HG03045 (cell line): ENCODE results near the gene DMXL2.
"Not testable (repeated sequence)": the region's sequence is repeated elsewhere in the genome, so short reads cannot be mapped to it uniquely, and the experiment has no call there.

Source experiments
- ATAC-seq: cut with Tn5 transposase; IDR thresholded peaks from one replicate; pipeline ENCODE4 v1.9.1; 2021; ENCODE audit warnings: mild to moderate bottlenecking, moderate library complexity; ENCODE audit not compliant: unreplicated experiment

The DMXL2 gene

DNA sequence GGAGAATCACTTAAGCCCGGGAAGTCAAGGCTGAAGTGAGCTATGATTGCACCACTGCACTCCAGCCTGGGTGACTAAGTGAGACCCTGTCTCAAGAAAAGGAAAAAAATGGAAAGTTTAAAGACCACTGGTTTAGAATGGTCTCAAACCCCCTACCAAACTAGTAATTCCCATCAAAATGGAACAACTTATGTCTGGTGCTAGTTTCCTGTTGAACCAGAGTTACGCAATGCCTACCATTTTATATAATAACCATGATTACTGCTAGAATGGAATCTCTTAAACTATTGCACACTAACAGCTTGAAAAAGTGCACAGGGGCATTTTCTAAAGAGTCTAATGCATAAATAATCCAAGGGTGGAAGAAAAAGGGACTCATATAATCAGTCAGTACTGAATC lies 43.6 kb downstream of the DMXL2 start:
- ATAC-seq, result no peak

DNA sequence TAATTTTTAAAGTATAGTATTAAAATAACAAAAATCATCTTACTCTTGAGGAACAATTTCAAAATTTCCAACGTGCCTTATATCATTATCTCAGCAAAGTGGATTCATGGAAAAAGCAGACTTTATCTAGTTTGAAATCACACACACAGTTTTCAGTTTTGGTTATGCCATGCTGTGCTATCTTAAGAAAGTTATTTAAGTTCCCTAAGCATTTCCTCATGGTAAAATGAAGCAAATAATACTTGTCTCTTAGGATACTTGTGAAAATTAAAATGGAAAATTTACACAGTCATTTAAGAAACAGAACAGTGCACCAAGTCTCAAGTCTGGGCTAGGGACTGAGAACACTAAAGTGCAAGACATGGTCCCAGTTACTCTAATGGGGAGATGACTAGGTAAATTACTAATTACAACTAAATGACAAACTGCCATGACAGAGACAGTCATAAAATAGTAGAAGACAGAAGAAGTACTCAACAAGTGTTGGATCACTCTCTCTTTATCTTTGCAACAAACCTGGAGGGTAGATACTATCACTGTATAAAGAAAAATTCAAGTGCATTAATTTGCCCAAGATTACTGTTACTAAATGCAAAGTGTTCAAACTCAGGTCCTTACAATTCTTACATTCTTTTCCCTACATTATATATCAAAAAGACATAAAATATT lies 44.8 kb downstream of the DMXL2 start:
- ATAC-seq, result no peak

DNA sequence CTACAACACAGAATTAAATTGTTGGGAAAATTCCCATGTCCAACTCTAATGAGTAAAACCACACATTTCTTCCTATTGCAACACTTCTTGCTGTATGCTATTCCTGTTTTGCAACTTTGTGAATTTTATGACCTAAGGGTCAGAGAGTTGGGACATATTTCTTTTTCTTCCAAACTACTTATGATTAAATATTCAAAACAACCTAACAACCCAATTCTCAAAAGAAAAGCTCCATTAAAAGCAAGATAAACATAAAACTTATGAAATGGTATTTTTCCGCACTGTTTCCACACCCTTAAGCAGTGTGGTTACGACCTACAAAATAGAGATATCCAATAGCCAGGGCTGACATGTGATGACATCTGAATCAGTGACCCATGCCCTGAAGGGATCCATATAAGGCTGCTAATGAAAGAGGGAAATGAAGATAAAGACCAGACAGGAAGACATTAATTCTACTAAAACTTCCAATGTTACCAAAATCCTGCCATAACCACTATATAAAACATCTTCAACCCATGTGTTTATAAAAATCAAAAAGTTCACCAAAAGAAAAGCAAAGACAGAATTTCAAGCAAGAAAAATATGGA lies 45.6 kb downstream of the DMXL2 start:
- ATAC-seq, result no peak

DNA sequence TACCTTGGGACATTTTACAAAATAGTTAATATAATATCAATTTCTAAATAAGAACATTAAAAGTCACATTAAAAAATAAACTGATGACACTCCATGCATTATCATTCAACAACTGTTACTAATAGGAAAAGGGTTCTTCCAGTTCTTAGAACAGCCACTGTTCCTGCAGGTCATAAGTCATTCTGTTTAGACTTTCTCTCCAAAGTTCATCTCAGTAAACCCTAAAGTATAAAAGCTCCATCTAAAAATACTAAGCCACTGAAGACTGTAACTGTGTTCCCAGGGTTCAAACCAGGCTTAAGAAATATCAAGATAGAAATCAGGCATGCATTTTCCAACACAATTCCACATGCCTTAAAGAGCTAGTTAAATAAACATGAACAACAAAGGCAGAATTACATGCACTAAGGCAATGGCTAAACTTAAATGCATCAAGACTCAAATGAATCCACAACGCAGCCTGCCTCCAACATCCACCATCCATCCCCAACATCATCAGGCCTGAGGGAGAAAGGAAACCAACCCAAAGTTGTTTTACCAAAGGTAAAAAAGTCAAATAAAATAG lies 46.2 kb downstream of the DMXL2 start:
- ATAC-seq, result no peak

DNA sequence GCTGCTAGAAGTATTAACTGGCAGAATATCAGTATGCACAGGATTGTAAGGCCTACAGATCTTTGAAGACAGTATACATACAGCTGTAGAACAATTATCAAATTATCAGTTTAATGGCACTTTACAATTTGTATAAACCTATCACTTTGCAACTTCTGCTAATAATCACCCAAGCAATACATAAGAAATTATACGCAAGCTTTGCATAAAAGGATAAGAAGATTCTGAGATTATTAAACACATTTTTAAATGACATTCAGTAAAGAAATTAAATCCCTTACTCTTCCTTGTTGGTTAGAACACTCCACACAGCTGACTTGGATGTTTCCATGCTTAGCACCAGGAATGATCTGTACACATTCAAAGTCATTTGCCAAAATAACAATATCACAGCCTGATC lies 46.8 kb downstream of the DMXL2 start:
- no peak for ATAC-seq

DNA sequence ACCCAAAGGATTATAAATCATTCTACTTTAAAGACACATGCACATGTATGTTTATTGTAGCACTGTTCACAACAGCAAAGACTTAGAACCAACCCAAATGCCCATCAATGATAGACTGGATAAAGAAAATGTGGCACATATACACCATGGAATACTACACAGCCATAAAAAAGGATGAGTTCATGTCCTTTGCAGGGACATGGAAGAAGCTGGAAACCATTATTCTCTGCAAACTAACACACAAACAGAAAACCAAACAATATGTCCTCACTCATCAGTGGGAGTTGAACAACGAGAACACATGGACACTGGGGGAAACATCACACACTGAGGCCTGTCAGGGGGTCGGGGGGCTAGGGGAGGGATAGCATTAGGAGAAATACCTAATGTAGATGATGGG lies 49.2 kb downstream of the DMXL2 start:
- not testable (repeated sequence) for ATAC-seq

DNA sequence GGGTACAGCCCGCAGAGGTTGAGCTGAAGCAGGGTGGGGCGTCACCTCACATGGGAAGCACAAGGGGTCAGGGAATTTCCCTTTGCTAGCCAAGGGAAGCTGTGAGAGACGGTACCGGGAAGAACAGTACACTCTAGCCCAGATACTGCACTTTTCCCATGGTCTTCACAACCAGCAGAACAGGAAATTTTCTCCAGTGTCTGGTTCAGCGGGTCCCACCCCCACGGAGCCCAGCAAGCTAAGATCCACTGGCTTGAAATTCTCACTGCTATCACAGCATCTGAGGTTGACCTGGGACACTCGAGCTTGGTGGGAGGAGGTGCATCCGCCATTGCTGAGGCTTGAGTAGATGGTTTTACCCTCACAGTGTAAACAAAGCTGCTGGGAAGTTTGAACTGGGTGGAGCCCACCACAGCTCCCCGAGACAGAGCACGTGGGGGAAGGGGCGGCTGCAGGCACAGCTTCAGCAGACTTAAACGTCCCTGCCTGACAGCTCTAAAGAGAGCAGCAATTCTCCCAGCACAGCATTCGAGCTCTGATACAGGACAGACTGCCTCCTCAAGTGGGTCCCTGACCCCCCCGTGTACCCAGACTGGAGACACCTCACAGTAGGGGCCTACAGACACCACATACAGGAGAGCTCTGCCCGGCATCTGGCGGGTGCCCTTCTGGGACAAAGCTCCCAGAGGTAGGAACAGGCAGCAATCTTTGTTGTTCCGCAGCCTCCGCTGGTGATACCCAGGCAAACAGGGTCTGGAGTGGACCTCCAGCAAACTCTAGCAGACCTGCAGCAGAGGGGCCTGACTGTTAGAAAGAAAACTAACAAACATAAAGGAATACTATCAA lies 53.4 kb downstream of the DMXL2 start:
- ATAC-seq, result not testable (repeated sequence)

DNA sequence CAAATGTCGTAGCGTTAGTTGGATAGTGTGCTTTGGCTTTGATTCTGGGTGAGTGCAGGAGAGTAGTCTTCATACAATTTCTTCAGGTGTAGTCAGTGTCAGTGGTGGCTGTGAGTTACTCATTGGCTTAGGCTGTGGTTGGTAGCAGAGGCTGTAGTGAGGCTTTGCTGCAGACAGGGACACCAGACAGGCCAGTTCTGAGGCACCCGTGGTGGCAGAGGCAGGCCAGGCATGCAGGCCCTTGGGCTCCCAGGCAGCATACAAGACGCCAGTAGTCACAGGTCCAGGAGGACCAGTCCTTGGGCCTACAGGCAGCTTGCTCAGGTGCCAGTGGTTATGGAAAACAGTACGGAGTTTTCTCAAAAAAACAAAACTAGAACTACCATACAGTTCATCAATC lies 61.3 kb downstream of the DMXL2 start:
- no peak for ATAC-seq

DNA sequence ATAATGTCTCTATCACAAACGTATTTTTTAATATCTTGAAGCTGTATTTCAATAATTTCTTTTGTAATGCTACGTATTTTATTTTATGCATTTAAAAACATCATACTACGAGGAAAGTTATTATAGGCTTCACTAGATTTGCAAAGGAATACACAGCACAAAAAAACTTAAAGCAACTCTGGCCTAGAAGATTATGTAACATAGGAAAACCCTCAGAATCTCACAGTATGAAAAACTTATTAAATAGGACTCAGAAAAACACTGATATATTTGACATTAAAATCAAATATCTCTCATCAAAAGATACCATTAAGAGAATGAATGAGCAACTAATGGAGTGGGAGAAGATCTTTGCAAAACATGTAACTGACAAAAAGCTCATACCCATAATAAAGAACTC lies 63.7 kb downstream of the DMXL2 start:
- ATAC-seq, result no peak

DNA sequence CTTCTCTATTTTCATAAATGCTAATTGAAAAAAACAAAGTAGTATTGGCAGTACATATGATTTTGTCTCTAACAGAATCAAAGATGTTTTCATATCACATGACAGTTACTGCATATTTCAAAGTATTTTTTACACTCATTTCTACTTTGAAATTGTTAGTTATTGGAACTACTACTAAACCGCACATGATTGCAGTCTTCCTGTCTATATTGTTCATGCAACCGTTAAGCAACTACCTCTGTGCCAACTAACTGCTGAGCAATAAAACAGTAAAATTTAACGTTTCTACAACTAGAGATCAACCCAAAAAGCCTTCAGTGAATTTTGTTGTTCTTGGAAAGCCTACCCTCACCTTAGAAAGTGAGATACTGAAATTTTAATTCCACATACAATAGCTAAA lies 64.2 kb downstream of the DMXL2 start:
- no peak for ATAC-seq

DNA sequence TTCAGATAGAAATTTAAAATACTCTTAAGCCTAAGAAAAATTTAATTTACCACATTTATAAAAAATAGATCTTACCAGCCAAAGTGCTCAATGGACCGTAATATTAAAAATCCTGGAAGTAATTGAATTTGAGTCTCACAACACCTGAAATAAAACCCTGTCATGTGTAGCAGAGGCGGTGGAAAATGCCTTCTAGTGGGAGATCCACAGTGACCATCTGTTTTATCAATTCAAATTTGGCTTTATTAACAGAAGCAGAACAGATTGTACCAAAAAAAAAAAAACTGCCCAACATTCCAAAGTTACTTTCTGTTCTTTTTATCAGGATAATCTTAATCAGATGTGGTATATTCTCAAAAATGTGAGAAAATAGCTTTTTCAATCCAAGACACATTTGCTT lies 71.7 kb downstream of the DMXL2 start:
- no peak for ATAC-seq

DNA sequence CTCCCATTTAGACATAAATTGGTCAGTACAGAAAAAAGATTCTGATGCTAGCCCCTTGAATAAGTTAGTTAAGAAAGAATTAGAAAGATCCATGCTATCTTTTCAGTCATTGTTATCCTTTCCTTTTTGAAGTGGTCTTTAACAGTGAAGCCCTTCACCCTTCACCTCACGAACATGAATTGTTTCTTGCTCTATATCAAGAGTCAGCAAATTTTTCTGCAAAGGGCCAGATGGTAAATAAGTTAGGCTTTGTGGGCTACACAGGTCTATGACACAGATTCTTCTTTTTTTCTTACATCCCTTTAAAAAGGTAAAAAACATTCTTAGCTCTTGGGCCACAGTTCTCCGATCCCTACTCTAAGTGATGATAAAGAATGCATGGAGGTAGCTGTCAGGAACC lies 74.9 kb downstream of the DMXL2 start:
- ATAC-seq, result no peak

DNA sequence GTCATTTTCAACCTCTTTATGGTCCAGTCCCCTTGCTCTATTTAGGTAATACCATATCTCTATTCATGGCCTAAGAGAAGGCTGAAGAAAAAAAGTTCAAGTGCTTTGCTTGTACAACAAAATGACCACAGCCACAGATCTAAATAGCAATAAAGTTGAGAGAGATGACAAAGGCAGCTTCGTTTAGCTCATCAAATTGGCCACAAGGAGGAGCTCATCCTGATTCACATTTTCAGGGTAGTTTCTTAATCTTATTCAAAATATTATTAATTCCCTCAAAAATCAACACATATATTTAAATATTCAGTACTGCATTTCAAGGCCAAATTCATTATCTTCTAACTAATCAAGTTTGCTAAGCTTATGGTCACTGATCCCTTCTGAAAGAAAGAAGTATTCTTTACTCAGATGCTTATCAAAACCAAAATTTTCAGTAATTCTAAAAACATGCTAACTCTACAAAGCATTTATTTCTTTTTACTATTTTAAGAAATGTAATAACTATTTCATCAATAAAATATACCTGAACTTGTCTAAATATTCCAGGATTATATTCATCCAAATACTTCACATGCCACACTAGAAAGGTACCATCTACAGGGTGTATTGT lies 85.5 kb downstream of the DMXL2 start:
- ATAC-seq, result no peak

DNA sequence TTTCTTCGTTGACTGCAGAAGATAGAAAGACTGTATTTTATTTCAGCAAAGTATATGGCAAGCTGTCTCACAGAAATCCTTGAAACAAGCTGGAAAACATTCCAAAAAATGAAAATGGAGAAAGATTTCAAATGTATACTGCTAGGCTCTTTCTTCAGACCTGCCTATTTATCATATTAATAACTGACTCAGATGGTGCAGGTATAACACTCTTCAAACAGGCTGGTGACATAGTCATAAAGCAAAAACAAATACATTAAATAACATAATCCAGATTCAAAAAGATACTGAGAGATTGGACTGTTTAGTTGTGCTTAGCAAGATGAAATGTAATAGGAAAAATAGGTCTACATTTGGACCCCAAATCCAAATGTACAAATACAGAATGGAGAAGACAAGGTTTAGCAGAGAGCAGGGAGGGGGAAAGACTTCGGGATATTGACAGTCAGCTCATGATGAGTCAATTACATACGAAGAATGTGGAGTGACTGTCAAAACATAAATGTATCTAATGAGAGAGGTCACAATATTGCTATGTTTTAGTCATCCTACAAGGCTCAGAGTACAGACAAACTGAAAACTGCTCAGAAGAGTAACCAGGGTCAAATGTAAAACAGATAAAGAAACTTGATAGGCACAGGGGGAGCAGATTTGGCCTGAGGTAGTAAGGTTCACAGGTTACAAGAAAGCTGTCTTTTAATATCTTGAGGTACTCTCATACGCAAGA lies 88.7 kb downstream of the DMXL2 start:
- ATAC-seq, result no peak

DNA sequence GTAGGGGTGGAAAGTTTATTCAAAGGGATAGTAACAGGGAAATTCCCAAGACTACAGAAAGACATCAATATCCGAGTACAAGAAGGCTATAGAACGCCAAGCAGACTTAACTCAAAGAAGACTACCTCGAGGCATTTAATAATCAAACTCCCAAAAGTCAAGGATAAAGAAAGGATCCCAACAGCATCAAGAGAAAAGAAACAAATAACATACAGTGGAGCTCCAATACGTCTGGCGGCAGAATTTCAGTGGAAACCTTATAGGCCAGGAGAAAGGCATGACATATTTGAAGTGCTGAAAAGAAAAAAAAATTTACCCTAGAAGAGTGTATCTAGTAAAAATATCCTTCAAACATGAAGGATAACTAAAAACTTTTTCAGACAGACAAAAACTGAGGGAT lies 95.6 kb downstream of the DMXL2 start:
- no peak for ATAC-seq

DNA sequence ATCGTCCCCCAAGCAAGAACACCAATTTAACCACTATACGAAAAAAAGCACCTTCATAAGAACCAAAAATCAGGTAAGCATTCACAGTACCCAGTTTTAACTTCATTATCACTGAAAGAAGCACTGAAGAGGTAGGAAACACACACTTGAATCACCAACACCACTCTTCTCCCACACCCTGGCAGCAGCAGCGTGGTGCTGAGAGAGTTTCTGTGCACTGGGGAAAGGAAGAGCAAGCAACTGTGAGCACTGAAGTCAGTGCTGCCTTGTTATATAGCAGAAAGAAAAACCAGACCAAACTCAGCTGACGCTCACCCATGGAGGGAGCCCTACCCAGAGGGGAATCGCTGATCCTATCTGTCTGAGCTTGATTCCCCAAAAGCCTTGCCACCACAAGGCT lies 98.2 kb downstream of the DMXL2 start:
- ATAC-seq, result no peak

DNA sequence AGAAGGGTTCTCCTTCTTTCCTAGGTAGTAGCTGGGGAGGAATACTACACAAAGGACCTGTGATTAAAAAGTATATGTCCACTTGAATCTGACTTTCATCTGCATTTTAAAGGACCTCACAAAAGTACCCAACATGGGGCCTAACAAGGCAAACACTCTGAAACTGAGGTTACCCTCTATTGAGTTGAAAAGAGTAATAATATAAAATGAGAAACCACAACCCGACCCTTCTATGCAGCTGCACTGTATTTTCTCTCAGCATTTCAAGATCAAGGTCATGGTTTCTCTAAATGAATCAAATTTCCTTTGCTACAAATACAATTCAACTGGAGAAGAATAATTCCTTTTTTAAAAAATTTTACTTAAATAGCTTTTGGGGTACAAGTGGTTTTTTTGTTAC lies 106.3 kb downstream of the DMXL2 start:
- ATAC-seq, result no peak

DNA sequence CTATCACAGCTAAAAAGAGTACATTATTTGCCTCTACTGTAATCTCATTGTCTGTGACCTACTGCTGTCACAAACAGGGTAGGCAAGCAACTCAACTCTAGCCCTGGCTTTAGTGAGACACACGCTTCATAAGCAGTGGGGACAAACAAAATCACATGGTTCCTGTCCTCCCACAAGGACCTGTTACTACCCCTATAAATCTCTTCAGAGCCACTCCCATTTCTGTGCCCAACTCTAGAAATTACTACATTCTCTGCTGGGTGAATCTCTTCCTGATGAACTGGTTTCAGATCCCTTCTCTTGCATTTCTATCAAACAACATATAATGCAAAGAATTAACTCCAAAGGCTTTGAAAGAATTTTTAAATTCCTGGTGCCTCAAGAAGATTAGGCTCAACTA lies 117.3 kb downstream of the DMXL2 start:
- no peak for ATAC-seq

DNA sequence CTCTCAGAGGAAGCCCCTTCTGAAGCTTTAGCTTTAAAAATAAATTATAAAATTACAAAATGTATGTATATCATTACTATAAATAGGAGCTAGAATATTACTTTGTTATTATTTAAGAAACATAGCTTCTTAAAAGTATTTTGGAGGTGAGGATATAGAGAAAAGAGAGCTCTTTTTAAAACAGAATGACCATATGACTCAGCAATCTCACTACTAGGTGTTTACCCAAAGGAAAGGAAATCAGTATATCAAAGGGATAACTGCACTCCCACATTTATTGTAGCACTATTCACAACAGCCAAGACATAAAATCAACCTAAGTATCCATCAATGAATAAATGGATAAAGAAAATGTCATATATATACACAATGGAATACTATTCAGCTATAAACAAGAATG lies 119.6 kb downstream of the DMXL2 start:
- ATAC-seq, result no peak

DNA sequence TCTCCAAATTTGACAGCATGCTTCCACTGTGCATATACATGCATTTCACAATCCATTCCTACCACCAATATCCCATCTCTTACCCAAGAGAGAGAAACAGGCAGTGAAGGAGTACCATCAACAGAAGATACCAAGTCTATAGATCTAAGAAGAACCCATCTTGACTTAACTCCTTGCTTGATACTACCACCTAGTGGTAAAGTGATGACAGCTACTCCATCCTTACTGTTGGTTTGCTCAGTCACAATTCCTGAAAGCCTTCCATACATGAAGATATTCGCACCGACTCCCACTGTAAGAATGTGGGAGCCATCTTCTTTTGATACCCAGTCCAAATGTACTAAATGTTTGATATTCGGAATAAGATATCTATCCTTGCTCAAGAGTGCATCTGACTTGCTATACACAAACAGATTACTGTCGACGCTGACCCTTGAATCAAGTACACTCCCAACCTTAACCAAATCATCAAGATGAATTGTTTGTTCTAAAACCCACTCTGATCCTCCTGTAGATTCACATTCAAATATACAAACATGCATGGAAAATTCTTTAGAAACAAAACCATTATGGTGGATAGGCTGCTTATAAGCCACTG lies 123.1 kb downstream of the DMXL2 start:
- no peak for ATAC-seq
